ENCODE results near the gene KRTAP1-4. TPM values are rescaled to one million over a fixed set of nuclear protein-coding genes. Genes with fewer than 3 reads are reported as not detected.
"Not testable (repeated sequence)": the region's sequence is repeated elsewhere in the genome, so short reads cannot be mapped to it uniquely, and the experiment has no call there.

The KRTAP1-4 gene, protein sequence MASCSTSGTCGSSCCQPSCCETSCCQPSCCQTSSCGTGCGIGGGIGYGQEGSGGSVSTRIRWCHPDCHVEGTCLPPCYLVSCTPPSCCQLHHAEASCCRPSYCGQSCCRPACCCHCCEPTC
- total RNA-seq: not detected

DNA sequence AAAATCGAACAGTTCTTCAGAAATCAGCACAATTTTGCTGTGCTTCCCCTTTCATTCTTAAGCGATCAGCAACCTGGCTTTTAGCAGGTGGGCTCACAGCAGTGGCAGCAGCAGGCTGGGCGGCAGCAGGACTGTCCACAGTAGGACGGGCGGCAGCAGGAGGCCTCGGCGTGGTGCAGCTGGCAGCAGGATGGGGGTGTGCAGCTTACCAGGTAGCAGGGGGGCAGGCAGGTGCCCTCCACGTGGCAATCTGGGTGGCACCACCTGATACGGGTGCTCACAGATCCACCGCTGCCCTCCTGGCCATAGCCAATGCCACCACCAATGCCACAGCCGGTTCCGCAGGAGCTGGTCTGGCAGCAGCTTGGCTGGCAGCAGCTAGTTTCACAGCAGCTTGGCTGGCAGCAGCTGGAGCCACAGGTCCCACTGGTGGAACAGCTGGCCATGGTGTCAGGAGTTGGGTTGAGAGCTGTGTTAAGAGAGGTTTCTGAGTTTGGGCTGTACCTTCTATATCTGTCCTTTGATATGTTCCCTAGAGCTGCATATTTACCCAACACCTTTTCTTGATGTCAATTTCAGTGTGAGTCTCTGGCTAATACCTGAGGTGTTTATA is at the start of gene KRTAP1-4:
Gene KRTAP1-4 (minus strand): TSS at position 563 of the 613 bp plus-strand sequence. CDS start 117 bp downstream, at position 446.
- ATAC-seq (no peak), DNase-seq (ENCODE audit: low spot score) (no peak)

GRCh38 chr17:41076788-41077187 is 46.8 kb upstream of the KRTAP1-4 start:
- DNase-seq (ENCODE audit: low spot score): no peak

GRCh38 chr17:41073676-41074075 is 43.7 kb upstream of the KRTAP1-4 start:
- no peak for DNase-seq (ENCODE audit: low spot score)
- ATAC-seq: no peak

More at GRCh38 chr17:41076788-41077187, 46.8 kb upstream of the KRTAP1-4 start:
- no peak for ATAC-seq

DNA sequence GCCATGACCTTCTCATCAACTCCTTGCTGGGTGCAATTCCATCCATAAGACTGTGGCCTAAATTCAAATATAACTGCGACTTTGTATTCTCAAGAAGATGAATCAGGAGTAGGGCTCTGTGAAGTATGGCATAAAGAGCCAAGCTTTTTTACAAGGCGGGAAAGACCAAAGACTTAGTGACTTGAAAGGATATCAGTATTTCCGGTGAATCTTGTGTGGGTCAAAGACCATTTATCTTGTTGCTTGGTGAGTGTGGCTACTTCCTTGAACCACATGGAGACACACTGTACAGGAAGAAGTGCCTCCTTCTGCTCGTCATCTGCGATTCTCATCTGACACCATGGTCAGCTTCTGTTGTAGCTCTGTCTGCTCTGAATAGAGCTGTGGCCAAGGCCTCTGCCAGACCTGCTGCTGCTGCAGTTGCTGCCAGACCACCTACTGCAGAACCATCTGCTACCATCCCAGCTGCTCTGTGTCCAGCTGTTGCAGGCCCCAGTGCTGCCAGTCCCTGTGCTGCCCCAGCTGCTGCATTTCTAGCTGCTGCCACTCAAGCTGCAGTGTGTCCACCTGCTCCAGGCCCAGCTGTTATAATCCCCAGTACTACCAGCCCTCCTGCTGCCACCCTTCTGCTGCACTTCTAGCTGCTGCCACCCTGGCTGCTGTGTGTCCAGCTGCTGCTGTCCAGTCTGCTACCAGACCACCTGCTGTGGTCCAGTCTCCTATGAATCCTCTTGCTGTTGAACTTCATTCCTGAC is 41.8 kb upstream of the KRTAP1-4 start:
- no peak for ATAC-seq

DNA sequence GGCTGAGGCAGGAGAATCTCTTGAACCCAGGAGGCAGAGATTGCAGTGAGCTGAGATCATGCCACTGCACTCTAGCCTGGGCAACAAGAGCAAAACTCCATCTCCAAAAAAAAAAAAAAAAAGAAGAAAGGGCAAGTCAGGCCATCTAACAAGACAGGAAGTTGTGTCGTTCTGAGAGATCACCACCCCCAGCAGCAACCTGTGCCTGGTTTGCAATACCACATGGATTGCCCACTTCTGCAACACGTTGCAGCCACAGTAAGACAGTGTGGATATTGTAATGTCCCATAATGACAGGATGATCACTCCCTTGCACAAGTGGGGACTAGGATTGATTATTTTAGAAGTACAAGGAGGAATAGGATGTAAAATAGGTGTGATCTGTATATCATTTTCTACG is 39.0 kb upstream of the KRTAP1-4 start:
- ATAC-seq (no peak), DNase-seq (ENCODE audit: low spot score) (no peak)

More for the DNA sequence above, 41.8 kb upstream of the KRTAP1-4 start:
- no peak for DNase-seq (ENCODE audit: low spot score)

GRCh38 chr17:41067281-41067680 is 37.3 kb upstream of the KRTAP1-4 start:
- no peak for ATAC-seq

DNA sequence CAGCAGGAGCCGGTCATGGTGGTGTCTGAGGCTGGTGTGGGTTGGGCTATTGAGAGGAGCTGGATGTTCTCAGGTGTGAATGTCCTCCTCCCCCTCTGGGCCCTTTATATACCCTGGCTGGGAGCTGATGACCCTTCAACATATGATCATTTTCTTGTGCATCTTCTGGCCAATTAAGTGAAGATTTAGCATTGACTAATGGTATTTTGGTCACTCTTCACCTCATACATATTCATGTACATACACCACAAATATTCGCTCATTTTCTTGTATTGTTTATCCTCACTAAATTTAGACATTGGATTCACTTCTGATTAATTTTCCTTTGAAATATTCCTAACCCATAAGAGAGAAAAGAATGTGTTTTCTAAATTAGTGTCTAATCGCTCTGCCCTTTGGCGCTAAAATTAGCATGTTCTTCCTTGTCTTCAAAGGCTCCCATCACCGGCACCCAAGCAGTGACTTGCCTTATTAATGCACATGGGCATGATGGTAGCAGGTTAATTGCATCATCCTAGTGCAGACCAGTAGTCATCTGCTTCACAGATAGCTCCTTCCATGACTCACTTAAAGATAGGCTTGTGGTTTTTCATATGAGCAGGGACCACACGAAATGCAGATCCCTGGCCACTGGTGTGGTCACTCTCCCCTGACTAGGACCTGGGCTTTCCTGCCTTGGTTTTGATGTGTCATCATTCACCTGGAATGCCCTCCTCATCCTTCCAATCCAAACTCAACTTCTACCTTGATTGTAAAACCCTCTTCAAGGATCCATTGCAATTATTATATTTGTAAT is 36.0 kb upstream of the KRTAP1-4 start, which contains the start of gene KRTAP2-4:
Gene KRTAP2-4 (minus strand): TSS at position 51 of the 796 bp plus-strand sequence. CDS start 34 bp downstream, at position 17.
- no peak for DNase-seq (ENCODE audit: low spot score)
- no peak for ATAC-seq

More at GRCh38 chr17:41067281-41067680, 37.3 kb upstream of the KRTAP1-4 start:
- no peak for DNase-seq (ENCODE audit: low spot score)

DNA sequence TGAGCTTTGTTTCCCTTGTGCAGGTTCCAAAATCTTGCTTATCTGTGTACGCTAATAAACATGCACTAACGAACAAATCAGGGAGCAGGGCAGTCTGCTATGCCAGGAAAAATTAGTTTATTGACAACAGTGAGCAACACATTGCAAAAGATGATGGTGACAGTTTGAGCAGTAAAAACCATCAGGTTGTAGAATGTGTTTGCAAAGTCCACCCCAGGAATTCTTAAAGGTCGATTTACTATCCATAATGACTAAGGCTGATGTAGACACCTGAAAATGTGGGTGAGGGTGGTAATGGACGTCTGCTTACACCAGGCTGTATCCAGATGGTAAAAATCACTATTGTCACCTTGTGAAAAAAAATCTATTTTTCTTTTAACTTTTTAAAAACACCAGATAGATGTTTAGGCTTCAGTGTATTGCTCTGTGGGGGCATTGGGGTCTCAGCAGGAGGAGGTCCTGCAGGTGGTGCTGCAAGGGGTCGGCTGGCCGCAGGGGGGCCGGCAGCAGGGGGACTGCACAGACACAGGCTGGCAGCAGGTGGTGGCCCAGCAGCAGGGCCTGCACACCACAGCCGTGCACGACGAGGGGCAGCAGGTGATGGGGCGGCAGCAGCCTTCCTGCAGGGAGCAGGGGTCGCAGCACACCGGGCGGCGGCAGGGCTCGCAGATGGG is 35.2 kb upstream of the KRTAP1-4 start:
- DNase-seq (ENCODE audit: low spot score); ATAC-seq: not testable (repeated sequence)

GRCh38 chr17:41064301-41064700 is 34.3 kb upstream of the KRTAP1-4 start:
- ATAC-seq: no peak
- DNase-seq (ENCODE audit: low spot score): no peak

- ATAC-seq: no peak
- DNase-seq (ENCODE audit: low spot score): no peak
Measured at GRCh38 chr17:41063449-41063848, 33.5 kb upstream of the KRTAP1-4 start.

- DNase-seq (ENCODE audit: low spot score) (no peak), ATAC-seq (no peak)
Measured at GRCh38 chr17:41061964-41062363, 32.0 kb upstream of the KRTAP1-4 start.

DNA sequence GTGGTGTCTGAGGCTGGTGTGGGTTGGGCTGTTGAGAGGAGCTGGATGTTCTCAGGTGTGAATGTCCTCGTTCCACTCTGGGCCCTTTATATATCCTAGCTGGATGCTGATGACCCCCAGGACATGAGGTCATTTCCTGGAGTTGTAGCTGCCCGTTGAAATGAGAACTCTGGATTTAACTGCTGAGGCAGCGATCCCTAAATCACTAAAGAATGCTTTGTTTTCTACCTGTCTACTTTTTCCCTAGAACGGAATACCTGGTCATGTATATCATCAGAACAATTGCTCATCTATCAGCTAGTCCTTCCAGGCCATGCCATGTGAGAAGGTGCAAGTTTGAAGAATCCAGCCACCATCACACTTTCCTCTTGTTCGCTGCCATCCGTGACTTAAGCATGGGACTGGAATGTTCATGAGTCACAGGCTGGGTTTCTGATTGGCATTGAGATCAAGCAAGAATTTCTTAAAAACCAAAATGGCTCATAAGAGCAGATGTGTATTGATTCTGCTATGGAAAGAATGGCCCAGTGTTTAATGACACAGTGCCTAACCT is 30.1 kb upstream of the KRTAP1-4 start, which contains the start of gene KRTAP2-3:
Gene KRTAP2-3 (minus strand): TSS at position 63 of the 553 bp plus-strand sequence. CDS start 64 bp downstream, outside the sequence.
- DNase-seq (ENCODE audit: low spot score): no peak
- ATAC-seq: no peak

GRCh38 chr17:41059276-41060051 is 29.5 kb upstream of the KRTAP1-4 start:
- not testable (repeated sequence) for DNase-seq (ENCODE audit: low spot score); ATAC-seq

- DNase-seq (ENCODE audit: low spot score): no peak
- ATAC-seq: no peak
Measured at GRCh38 chr17:41058741-41059140, 28.7 kb upstream of the KRTAP1-4 start.

DNA sequence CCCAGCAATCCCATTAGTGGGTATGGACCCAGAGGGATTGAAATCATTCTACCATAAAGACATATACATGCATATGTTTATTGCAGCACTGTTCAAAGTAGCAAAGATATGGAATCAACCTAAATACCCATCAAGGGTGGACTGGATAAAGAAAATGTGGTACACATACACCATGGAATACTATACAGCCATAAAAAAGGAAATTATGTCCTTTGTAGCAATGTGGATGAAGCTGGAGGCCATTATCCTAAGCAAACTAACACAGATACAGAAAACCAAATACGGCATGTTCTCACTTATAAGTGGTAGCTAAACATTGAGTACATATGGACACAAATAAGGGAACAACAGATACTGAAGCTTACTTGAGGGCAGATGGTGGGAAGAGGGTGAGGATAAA is 27.6 kb upstream of the KRTAP1-4 start:
- DNase-seq (ENCODE audit: low spot score) (no peak), ATAC-seq (no peak)

- not testable (repeated sequence) for ATAC-seq
Measured at GRCh38 chr17:41055130-41055529, 25.1 kb upstream of the KRTAP1-4 start, which contains the start of gene KRTAP2-2. Gene KRTAP2-2, minus strand, starts transcription at chr17:41055230. Its CDS starts 19 bp downstream, at chr17:41055211.

GRCh38 chr17:41054556-41054955 is 24.6 kb upstream of the KRTAP1-4 start:
- ATAC-seq: not testable (repeated sequence)

More at GRCh38 chr17:41055130-41055529, 25.1 kb upstream of the KRTAP1-4 start, which contains the start of gene KRTAP2-2:
- DNase-seq (ENCODE audit: low spot score): not testable (repeated sequence)

GRCh38 chr17:41054025-41054424 is 24.0 kb upstream of the KRTAP1-4 start:
- no peak for ATAC-seq

More at GRCh38 chr17:41054556-41054955, 24.6 kb upstream of the KRTAP1-4 start:
- not testable (repeated sequence) for DNase-seq (ENCODE audit: low spot score)

GRCh38 chr17:41052566-41052965 is 22.6 kb upstream of the KRTAP1-4 start:
- DNase-seq (ENCODE audit: low spot score) (no peak), ATAC-seq (no peak)

More at GRCh38 chr17:41054025-41054424, 24.0 kb upstream of the KRTAP1-4 start:
- DNase-seq (ENCODE audit: low spot score): no peak

Data from left lobe of liver (tissue), 2 donors.